Measurements from ENCODE around the gene STAT1. TPM values are rescaled to one million over a fixed set of nuclear protein-coding genes. Genes with fewer than 3 reads are reported as not detected.

The STAT1 gene
- total RNA-seq, 1 experiment from 2014 or later, result 73.4 TPM

DNA sequence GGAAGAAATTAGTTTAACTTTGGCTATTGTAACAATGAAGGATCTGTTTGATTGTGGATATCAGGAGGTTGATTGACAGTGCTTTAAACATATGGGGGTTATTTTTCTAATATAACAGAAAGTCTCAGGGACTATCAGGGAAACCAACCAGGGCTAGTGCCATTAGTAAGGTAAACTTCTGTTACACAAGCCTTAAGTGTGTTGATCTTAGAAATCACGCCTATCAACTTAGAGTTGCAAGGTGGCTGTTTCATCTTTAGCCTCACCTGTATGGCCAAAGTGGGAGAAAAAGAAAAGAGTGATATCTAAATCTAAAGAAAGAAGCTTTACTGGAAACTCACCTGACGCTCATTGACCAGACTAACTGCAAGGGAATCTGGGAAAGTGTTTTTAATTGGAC, 71.3 kb downstream of the STAT1 start:
- no TSS peak for BruUV-seq (replicated peaks)
- H3K4me3 ChIP-seq (ENCODE audit: low read depth in 2 of 2, low read length in 2 of 2), result no peak overlapping the region
- no peak overlapping the region for H3K27ac ChIP-seq (ENCODE audit: low read length)
- no peak for ATAC-seq
- CTCF ChIA-PET, result no interaction called here
- POLR2A ChIA-PET, result no interaction called here
- in situ Hi-C loops (cut with HindIII; ENCODE audit: low pct_unique_long_range_greater_than_20kb, low sequenced_read_pairs), result no loop called here
- intact Hi-C loops (cut with micrococcal nuclease; ENCODE audit: unreplicated experiment), result no loop called here
- TF ChIP-seq SIN3A (IDR thresholded peaks at IDR 0.05; ENCODE audit: borderline replicate concordance, insufficient read depth, low read depth, low read length), result no peak
- TF ChIP-seq, protein P1, sequence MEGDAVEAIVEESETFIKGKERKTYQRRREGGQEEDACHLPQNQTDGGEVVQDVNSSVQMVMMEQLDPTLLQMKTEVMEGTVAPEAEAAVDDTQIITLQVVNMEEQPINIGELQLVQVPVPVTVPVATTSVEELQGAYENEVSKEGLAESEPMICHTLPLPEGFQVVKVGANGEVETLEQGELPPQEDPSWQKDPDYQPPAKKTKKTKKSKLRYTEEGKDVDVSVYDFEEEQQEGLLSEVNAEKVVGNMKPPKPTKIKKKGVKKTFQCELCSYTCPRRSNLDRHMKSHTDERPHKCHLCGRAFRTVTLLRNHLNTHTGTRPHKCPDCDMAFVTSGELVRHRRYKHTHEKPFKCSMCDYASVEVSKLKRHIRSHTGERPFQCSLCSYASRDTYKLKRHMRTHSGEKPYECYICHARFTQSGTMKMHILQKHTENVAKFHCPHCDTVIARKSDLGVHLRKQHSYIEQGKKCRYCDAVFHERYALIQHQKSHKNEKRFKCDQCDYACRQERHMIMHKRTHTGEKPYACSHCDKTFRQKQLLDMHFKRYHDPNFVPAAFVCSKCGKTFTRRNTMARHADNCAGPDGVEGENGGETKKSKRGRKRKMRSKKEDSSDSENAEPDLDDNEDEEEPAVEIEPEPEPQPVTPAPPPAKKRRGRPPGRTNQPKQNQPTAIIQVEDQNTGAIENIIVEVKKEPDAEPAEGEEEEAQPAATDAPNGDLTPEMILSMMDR (IDR thresholded peaks at IDR 0.05), result no peak
- TF ChIP-seq, protein P2, sequence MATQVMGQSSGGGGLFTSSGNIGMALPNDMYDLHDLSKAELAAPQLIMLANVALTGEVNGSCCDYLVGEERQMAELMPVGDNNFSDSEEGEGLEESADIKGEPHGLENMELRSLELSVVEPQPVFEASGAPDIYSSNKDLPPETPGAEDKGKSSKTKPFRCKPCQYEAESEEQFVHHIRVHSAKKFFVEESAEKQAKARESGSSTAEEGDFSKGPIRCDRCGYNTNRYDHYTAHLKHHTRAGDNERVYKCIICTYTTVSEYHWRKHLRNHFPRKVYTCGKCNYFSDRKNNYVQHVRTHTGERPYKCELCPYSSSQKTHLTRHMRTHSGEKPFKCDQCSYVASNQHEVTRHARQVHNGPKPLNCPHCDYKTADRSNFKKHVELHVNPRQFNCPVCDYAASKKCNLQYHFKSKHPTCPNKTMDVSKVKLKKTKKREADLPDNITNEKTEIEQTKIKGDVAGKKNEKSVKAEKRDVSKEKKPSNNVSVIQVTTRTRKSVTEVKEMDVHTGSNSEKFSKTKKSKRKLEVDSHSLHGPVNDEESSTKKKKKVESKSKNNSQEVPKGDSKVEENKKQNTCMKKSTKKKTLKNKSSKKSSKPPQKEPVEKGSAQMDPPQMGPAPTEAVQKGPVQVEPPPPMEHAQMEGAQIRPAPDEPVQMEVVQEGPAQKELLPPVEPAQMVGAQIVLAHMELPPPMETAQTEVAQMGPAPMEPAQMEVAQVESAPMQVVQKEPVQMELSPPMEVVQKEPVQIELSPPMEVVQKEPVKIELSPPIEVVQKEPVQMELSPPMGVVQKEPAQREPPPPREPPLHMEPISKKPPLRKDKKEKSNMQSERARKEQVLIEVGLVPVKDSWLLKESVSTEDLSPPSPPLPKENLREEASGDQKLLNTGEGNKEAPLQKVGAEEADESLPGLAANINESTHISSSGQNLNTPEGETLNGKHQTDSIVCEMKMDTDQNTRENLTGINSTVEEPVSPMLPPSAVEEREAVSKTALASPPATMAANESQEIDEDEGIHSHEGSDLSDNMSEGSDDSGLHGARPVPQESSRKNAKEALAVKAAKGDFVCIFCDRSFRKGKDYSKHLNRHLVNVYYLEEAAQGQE (IDR thresholded peaks at IDR 0.05; ENCODE audit: insufficient read depth in 1 of 2, low read depth in 2 of 2, low read length in 1 of 2), result no peak
- no peak for TF ChIP-seq TCF7L2 (IDR thresholded peaks at IDR 0.05; ENCODE audit: low read depth, low read length)
- no peak for TF ChIP-seq POLR2AphosphoS5 (IDR thresholded peaks at IDR 0.05; ENCODE audit: low read depth, low read length)
- no peaks in the 10 kb centered on the region for H3K27me3 ChIP-seq (ENCODE audit: control insufficient read depth, insufficient read depth, low read length)
- H3K4me1 ChIP-seq (ENCODE audit: control insufficient read depth, insufficient read depth, low read length), result peaks cover 7% of the 10 kb centered on the region; the same call in 1 of the 2 replicates
- H3K9me3 ChIP-seq (ENCODE audit: control insufficient read depth, insufficient read depth, low read depth, low read length), result no peaks in the 10 kb centered on the region
- H3K36me3 ChIP-seq (ENCODE audit: control insufficient read depth, insufficient read depth, low read length), result 0 out of 2 replicates have a peak, but pooled peaks cover 2% of the 10 kb centered on the region
- no peak for DNase-seq (ENCODE audit: low read depth, low spot score)

DNA sequence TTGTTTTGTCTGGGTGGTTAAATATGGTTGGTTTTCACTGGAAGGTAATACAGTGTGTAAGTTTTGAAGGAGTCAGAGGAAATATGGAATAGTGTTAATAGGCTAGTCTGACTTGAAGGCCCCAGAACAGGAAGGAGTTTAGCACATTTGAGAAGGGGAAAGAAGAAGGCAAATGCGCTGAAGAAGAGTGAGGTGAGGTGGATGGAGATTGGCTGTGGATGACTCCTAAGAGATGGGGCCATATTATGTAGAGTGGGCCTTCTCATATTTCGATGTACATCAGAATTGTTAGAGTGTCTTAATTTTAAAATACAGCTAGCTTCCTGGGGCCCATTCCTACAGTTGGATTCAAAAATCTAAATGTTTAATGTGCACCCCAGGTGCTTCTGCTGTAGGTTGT, 72.4 kb downstream of the STAT1 start:
- no peaks in the 10 kb centered on the region for H3K4me1 ChIP-seq (ENCODE audit: control insufficient read depth, insufficient read depth, low read length)
- BruUV-seq (replicated peaks), result no TSS peak
- intact Hi-C loops (cut with micrococcal nuclease; ENCODE audit: unreplicated experiment) (no loop called here), in situ Hi-C loops (cut with HindIII; ENCODE audit: low pct_unique_long_range_greater_than_20kb, low sequenced_read_pairs) (no loop called here)
- POLR2A ChIA-PET, result no interaction called here
- H3K9me3 ChIP-seq (ENCODE audit: control insufficient read depth, insufficient read depth, low read depth, low read length), result no peaks in the 10 kb centered on the region
- CTCF ChIA-PET, result interaction anchor here (1.1 kb wide), 1 partner anchor 49 kb away, joined by 3 read pairs; no protein-coding TSS in a partner anchor
- H3K36me3 ChIP-seq (ENCODE audit: control insufficient read depth, insufficient read depth, low read length), result 0 out of 2 replicates have a peak, but pooled peaks cover 2% of the 10 kb centered on the region
- H3K27me3 ChIP-seq (ENCODE audit: control insufficient read depth, insufficient read depth, low read length), result no peaks in the 10 kb centered on the region
- DNase-seq (ENCODE audit: low read depth, low spot score), result no peak
- H3K4me3 ChIP-seq (ENCODE audit: low read depth in 2 of 2, low read length in 2 of 2), result no peak overlapping the region
- no peak overlapping the region for H3K27ac ChIP-seq (ENCODE audit: low read length)
- TF ChIP-seq, protein P1 (IDR thresholded peaks at IDR 0.05), result no peak
- TF ChIP-seq, protein P2 (IDR thresholded peaks at IDR 0.05; ENCODE audit: insufficient read depth in 1 of 2, low read depth in 2 of 2, low read length in 1 of 2), result no peak
- TF ChIP-seq POLR2AphosphoS5 (IDR thresholded peaks at IDR 0.05; ENCODE audit: low read depth, low read length) (no peak), TCF7L2 (IDR thresholded peaks at IDR 0.05; ENCODE audit: low read depth, low read length) (no peak), SIN3A (IDR thresholded peaks at IDR 0.05; ENCODE audit: borderline replicate concordance, insufficient read depth, low read depth, low read length) (no peak)
- no peak for ATAC-seq
